ENCODE measurements around the gene TUFT1. TPM values are rescaled to one million over a fixed set of nuclear protein-coding genes. Genes with fewer than 3 reads are reported as not detected.

The TUFT1 gene
- total and polyA plus RNA-seq, 10 of the 15 experiments (the other 5 are each of a cell fraction or from before 2014, with no cell fraction given): 0.08 to 4.3 (median 3.2) TPM

DNA sequence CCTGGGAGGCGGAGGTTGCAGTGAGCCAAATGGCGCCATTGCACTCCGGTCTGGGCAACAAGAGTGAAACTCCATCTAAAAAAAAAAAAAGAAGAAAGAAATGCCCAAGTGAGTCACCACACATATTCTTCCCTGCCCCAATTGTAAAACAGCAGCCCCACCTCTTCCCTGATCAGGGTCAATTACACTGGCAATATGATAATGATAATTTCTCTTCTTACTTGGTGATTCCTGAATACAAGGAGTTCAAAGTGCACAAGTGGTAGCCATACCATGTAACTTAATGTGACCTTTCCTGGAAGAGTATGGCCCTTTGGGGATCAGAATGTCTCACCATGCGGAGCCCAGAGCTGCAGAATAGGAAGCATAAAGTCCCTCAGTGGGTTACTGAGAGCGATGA, 40.7 kb upstream of the TUFT1 start:
- H3K27ac ChIP-seq (ENCODE audit: control insufficient read depth, insufficient read depth): no peak overlapping the region
- FAIRE-seq (no peak), ATAC-seq (no peak), DNase-seq (ENCODE audit: low read depth, low spot score) (no peak)
- in situ Hi-C loops (cut with MboI): no loop called here
- no peaks in the 10 kb centered on the region for H3K36me3 ChIP-seq (ENCODE audit: control insufficient read depth in 2 of 2, insufficient read depth in 2 of 2, low read length in 1 of 2)
- H3K9ac ChIP-seq (ENCODE audit: control insufficient read depth, insufficient read depth, low read length): no peak overlapping the region
- H3K9me3 ChIP-seq (replicated peaks; ENCODE audit: control insufficient read depth, insufficient read depth, low read length): no peaks in the 10 kb centered on the region
- ChIA-PET POLR2A (no interaction called here), RAD21 (ENCODE audit: unreplicated experiment) (no interaction called here), CTCF (interaction anchor here (1.3 to 1.6 kb wide), 2 partner anchors 10 to 54 kb away, joined by 3 to 4 read pairs; no protein-coding TSS in a partner anchor), SMC1A (ENCODE audit: uncharacterized antibody, unreplicated experiment) (no interaction called here)
- no peak overlapping the region for H2AFZ ChIP-seq (ENCODE audit: control insufficient read depth, low read depth, low read length)
- no peaks in the 10 kb centered on the region; a peak in 1 of 4 replicates for H3K27me3 ChIP-seq (replicated peaks in 1 of 2; ENCODE audit: control insufficient read depth in 2 of 2, insufficient read depth in 2 of 2, low read length in 1 of 2)
- H3K79me2 ChIP-seq (ENCODE audit: control insufficient read depth, insufficient read depth, low read length): no peaks in the 10 kb centered on the region
- 71% methylated on average over 2 of the region's 5 CpGs for WGBS (ENCODE audit: insufficient coverage, insufficient replicate concordance, low lambda C conversion rate, missing lambda C conversion rate)
- no peak overlapping the region for H3K4me2 ChIP-seq (ENCODE audit: control insufficient read depth, insufficient read depth)
- no peaks in the 10 kb centered on the region for H3K4me1 ChIP-seq (ENCODE audit: control insufficient read depth, insufficient read depth, low read length)
- H3K4me3 ChIP-seq: no peak overlapping the region
- no peaks in the 10 kb centered on the region for H4K20me1 ChIP-seq (ENCODE audit: control insufficient read depth, insufficient read depth)
- no TSS peak for BruUV-seq (replicated peaks)
- intact Hi-C loops (cut with micrococcal nuclease; ENCODE audit: unreplicated experiment): no loop called here
- TF ChIP-seq ZNF274 (IDR thresholded peaks at IDR 0.05; ENCODE audit: insufficient read depth, insufficient read length) (no peak), HDGF (IDR thresholded peaks at IDR 0.05) (no peak), DPF2 (IDR thresholded peaks at IDR 0.05) (no peak), HDAC2 (IDR thresholded peaks at IDR 0.05) (no peak), JUNB (IDR thresholded peaks at IDR 0.05) (no peak), MXI1 (IDR thresholded peaks at IDR 0.05; ENCODE audit: low read depth, low read length) (no peak), NR2C1 (IDR thresholded peaks at IDR 0.05) (no peak), RAD51 (IDR thresholded peaks at IDR 0.05) (no peak), EGR1 (IDR thresholded peaks at IDR 0.05; ENCODE audit: borderline replicate concordance in 1 of 2, low read depth in 2 of 2, low read length in 2 of 2) (no peak)
- TF ChIP-seq, protein P1, sequence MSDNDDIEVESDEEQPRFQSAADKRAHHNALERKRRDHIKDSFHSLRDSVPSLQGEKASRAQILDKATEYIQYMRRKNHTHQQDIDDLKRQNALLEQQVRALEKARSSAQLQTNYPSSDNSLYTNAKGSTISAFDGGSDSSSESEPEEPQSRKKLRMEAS (IDR thresholded peaks at IDR 0.05; ENCODE audit: low read depth, low read length): no peak
- TF ChIP-seq, protein P2, sequence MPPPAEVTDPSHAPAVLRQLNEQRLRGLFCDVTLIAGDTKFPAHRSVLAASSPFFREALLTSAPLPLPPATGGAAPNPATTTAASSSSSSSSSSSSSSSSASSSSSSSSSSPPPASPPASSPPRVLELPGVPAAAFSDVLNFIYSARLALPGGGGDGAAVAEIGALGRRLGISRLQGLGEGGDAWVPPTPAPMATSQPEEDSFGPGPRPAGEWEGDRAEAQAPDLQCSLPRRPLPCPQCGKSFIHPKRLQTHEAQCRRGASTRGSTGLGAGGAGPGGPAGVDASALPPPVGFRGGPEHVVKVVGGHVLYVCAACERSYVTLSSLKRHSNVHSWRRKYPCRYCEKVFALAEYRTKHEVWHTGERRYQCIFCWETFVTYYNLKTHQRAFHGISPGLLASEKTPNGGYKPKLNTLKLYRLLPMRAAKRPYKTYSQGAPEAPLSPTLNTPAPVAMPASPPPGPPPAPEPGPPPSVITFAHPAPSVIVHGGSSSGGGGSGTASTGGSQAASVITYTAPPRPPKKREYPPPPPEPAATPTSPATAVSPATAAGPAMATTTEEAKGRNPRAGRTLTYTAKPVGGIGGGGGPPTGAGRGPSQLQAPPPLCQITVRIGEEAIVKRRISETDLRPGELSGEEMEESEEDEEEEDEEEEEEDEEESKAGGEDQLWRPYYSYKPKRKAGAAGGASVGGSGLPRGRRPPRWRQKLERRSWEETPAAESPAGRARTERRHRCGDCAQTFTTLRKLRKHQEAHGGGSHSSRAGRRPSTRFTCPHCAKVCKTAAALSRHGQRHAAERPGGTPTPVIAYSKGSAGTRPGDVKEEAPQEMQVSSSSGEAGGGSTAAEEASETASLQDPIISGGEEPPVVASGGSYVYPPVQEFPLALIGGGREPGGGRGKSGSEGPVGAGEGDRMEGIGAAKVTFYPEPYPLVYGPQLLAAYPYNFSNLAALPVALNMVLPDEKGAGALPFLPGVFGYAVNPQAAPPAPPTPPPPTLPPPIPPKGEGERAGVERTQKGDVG (CRISPR knock-in tag; IDR thresholded peaks at IDR 0.05): no peak
- TF ChIP-seq, protein P3, sequence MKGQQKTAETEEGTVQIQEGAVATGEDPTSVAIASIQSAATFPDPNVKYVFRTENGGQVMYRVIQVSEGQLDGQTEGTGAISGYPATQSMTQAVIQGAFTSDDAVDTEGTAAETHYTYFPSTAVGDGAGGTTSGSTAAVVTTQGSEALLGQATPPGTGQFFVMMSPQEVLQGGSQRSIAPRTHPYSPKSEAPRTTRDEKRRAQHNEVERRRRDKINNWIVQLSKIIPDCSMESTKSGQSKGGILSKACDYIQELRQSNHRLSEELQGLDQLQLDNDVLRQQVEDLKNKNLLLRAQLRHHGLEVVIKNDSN (IDR thresholded peaks at IDR 0.05; ENCODE audit: borderline replicate concordance, extremely low read length, insufficient read depth, low read depth, low read length): no peak
- TF ChIP-seq, protein P4, sequence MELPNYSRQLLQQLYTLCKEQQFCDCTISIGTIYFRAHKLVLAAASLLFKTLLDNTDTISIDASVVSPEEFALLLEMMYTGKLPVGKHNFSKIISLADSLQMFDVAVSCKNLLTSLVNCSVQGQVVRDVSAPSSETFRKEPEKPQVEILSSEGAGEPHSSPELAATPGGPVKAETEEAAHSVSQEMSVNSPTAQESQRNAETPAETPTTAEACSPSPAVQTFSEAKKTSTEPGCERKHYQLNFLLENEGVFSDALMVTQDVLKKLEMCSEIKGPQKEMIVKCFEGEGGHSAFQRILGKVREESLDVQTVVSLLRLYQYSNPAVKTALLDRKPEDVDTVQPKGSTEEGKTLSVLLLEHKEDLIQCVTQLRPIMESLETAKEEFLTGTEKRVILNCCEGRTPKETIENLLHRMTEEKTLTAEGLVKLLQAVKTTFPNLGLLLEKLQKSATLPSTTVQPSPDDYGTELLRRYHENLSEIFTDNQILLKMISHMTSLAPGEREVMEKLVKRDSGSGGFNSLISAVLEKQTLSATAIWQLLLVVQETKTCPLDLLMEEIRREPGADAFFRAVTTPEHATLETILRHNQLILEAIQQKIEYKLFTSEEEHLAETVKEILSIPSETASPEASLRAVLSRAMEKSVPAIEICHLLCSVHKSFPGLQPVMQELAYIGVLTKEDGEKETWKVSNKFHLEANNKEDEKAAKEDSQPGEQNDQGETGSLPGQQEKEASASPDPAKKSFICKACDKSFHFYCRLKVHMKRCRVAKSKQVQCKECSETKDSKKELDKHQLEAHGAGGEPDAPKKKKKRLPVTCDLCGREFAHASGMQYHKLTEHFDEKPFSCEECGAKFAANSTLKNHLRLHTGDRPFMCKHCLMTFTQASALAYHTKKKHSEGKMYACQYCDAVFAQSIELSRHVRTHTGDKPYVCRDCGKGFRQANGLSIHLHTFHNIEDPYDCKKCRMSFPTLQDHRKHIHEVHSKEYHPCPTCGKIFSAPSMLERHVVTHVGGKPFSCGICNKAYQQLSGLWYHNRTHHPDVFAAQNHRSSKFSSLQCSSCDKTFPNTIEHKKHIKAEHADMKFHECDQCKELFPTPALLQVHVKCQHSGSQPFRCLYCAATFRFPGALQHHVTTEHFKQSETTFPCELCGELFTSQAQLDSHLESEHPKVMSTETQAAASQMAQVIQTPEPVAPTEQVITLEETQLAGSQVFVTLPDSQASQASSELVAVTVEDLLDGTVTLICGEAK (IDR thresholded peaks at IDR 0.05; ENCODE audit: borderline replicate concordance): no peak

Measured in GM12878 (cell line).